ENCODE measurements around the gene NLRP6.

Gene NLRP6

GRCh38 chr11:280706-281485, 2.7 kb downstream of the NLRP6 start:
- CTCF ChIA-PET, result interaction anchor here (0.8 kb wide), 1 partner anchor 13 kb away, joined by 3 read pairs; no protein-coding TSS in a partner anchor
- no peak overlapping the region for H3K27ac ChIP-seq
- no peak for TF ChIP-seq CTCF (conservative IDR thresholded peaks at IDR 0.05; ENCODE audit: low read depth)
- POLR2A ChIA-PET (ENCODE audit: low non-redundant PET), result interaction anchor here (0.7 kb wide), 1 partner anchor 82 kb away, joined by 8 read pairs; no protein-coding TSS in a partner anchor
- DNase-seq (ENCODE audit: low spot score), result no peak

DNA sequence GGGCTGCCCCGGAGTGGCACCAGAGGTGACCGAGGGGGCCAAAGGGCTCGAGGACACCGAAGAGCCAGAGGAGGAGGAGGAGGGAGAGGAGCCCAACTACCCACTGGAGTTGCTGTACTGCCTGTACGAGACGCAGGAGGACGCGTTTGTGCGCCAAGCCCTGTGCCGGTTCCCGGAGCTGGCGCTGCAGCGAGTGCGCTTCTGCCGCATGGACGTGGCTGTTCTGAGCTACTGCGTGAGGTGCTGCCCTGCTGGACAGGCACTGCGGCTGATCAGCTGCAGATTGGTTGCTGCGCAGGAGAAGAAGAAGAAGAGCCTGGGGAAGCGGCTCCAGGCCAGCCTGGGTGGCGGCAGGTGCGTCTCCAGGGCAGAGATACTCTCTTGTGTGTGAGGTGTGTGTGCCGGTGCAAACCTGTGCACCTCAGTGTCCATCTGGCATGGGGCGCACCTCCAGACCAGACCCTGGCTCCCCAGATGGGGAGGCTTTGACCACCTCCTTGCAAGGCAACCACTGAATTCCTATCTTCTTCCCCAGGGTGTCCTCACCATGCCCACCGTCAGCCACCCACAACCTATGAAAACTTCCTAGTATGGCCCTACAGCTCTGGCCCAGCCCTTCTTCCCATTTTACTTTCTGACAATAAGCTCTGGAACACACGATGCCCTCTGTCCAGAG, 3.4 kb downstream of the NLRP6 start:
- no peak for TF ChIP-seq CTCF (conservative IDR thresholded peaks at IDR 0.05; ENCODE audit: low read depth)
- no peak for DNase-seq (ENCODE audit: low spot score)
- H3K27ac ChIP-seq, result no peak overlapping the region
- POLR2A ChIA-PET (ENCODE audit: low non-redundant PET), result no interaction called here
- CTCF ChIA-PET, result interaction anchor here (0.6 to 1.2 kb wide), 2 partner anchors 19 to 58 kb away, joined by 3 to 4 read pairs; no protein-coding TSS in a partner anchor

GRCh38 chr11:282171-282570, 4.0 kb downstream of the NLRP6 start:
- H3K27ac ChIP-seq, result no peak overlapping the region
- ChIA-PET CTCF (interaction anchor here (0.6 to 1.2 kb wide), 2 partner anchors 19 to 58 kb away, joined by 3 to 4 read pairs; no protein-coding TSS in a partner anchor), POLR2A (ENCODE audit: low non-redundant PET) (no interaction called here)
- no peak for TF ChIP-seq CTCF (conservative IDR thresholded peaks at IDR 0.05; ENCODE audit: low read depth)
- DNase-seq (ENCODE audit: low spot score), result no peak

DNA sequence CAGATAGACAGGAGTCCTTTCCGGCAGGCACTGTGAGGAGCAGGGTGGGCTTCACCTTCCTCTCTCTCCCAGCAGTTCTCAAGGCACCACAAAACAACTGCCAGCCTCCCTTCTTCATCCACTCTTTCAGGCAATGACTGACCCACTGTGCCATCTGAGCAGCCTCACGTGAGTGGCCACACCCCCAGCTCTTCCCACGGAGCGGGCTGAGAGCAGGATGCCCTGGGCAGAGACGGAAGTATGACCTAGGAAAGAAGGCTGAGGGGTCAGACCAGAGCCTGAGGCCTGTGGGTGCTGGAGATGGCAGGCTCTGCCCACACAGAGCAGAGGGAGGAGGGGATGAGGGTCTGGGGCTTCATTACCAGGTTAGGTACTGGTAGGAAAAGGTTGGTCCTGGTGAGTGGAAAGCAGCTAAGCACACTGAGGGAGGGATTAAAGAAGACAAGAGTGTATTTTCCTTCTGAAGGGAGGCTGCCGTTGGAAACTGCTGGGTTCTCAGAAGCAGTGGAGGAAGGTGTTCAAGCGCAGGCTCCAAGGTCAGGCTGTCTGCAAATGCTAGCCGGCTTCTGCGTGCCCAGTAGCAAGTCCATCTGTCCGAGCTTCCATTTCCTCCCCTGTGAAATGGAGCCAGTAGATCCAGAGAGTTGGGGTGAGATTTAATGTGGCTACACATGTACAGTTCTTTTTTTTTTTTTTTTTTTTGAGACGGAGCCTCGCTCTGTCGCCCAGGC, 4.6 kb downstream of the NLRP6 start:
- POLR2A ChIA-PET (ENCODE audit: low non-redundant PET), result interaction anchor here (0.7 kb wide), 1 partner anchor 75 kb away, joined by 4 read pairs; the partner anchor contains the start of genes BET1L and RIC8A
- no peak for TF ChIP-seq CTCF (conservative IDR thresholded peaks at IDR 0.05; ENCODE audit: low read depth)
- CTCF ChIA-PET, result interaction anchor here (0.6 to 1.2 kb wide), 3 partner anchors 18 to 57 kb away, joined by 3 to 4 read pairs (median 3); no protein-coding TSS in a partner anchor
- no peak overlapping the region for H3K27ac ChIP-seq
- no peak for DNase-seq (ENCODE audit: low spot score)

DNA sequence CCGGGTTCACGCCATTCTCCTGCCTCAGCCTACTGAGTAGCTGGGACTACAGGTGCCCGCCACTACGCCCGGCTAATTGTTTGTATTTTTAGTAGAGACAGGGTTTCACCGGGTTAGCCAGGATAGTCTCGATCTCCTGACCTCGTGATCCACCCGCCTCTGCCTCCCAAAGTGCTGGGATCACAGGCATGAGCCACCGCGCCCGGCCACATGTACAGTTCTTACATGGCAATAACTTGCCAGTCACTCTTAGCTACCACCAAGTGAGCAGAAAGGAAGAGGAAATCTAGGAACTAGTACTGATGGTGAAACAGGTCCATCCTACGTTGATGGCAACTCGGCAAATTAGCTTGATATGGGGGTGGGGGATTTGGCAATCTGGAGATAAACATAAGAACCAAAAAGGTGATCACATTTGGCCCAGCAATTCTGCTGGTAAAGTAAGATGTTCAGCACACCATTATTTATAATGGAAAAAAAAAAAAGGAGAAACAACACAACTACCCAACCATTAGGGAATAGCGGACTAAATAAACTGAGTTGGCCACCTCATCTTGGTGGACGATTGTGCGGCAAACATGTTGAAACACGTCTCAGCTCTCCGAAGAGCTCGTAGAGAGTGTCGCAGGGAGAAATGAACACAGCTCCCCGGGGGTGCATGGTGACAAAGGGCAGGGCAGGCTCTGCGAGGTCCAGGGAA, 5.3 kb downstream of the NLRP6 start:
- no peak overlapping the region for H3K27ac ChIP-seq
- DNase-seq (ENCODE audit: low spot score), result no peak
- ChIA-PET POLR2A (ENCODE audit: low non-redundant PET) (no interaction called here), CTCF (interaction anchor here (0.7 kb wide), 1 partner anchor 22 kb away, joined by 3 read pairs; no protein-coding TSS in a partner anchor)
- no peak for TF ChIP-seq CTCF (conservative IDR thresholded peaks at IDR 0.05; ENCODE audit: low read depth)
